Tibial nerve (tissue), 4 donors: ENCODE data around the gene ELMO3. TPM values are rescaled to one million over a fixed set of nuclear protein-coding genes. Genes with fewer than 3 reads are reported as not detected.

Source experiments
- DNase-seq, 2 donors: peaks; one replicate each; pipeline ENCODE4 v3.0.0-alpha.2; 2019; ENCODE audit warnings: low spot score in 2 of 2
- H3K27ac ChIP-seq, 4 donors: fragments of 200-600 bp; sonication (generic) in 3 of 4; one replicate each; pipeline ENCODE4 v1.5.1; 2017 to 2019; ENCODE audit warnings: mild to moderate bottlenecking in 1 of 4
- H3K27me3 ChIP-seq, 2 donors: fragments of 200-600 bp; sonication (generic) in 1 of 2; one replicate each; pipeline versions ENCODE4 v1.5.1 to v1.6.0; 2017 to 2019
- H3K36me3 ChIP-seq, 3 donors: fragments of 200-600 bp; sonication (generic); one replicate each; pipeline ENCODE4 v1.5.1; 2018 to 2019
- H3K4me1 ChIP-seq, 4 donors: fragments of 200-600 bp; sonication (generic) in 3 of 4; one replicate each; pipeline ENCODE4 v1.5.1; 2017 to 2019
- H3K4me3 ChIP-seq, 4 donors: fragments of 200-600 bp; sonication (generic) in 3 of 4; one replicate each; pipeline ENCODE4 v1.5.1; 2017 to 2019; ENCODE audit warnings: mild to moderate bottlenecking in 1 of 4, moderate library complexity in 1 of 4
- H3K9me3 ChIP-seq, 4 donors: fragments of 200-600 bp; sonication (generic) in 3 of 4; one replicate each; pipeline ENCODE4 v1.5.1; 2017 to 2019
- CTCF ChIP-seq, 5 experiments: fragments of 200-600 bp in 3 of 5; fragments of 450-650 bp in 2 of 5; sonication (generic) in 3 of 5; IDR thresholded peaks; one replicate each; pipeline ENCODE4 v1.5.1; 2016 to 2019; ENCODE audit warnings: antibody characterized with exemption in 5 of 5, mild to moderate bottlenecking in 3 of 5, moderate library complexity in 2 of 5
- EP300 ChIP-seq, 2 donors: sonication (generic); formaldehyde crosslinking; IDR thresholded peaks; one replicate each; pipeline ENCODE4 v1.6.1; 2017; ENCODE audit warnings: antibody characterized with exemption in 2 of 2, mild to moderate bottlenecking in 1 of 2
- POLR2A ChIP-seq, 2 donors: fragments of 450-650 bp; IDR thresholded peaks; one replicate each; pipeline ENCODE4 v1.6.1; 2017; ENCODE audit warnings: antibody characterized with exemption in 2 of 2, mild to moderate bottlenecking in 2 of 2, moderate library complexity in 2 of 2
- WGBS, 2 donors: methylation state at CpG; one replicate each; pipeline ENCODE4 v1.1.5; 2018; 5-methylcytosine and 5-hydroxymethylcytosine counted together
- total RNA-seq, 4 donors: library from RNA; depleted of rRNA; stranded (reverse); fragments of >200 nt; gene quantifications; one replicate each; pipeline ENCODE4 v1.1.0, GENCODE V29; 2016

ELMO3 gene
- total RNA-seq, 4 donors from 2014 or later: 2.4 to 14.4 (median 4.4) TPM

GRCh38 chr16:67182288-67182687, 16.6 kb upstream of the ELMO3 start:
- Histone ChIP-seq H3K36me3 (no peaks in the 10 kb centered on the region), H3K9me3 (no peaks in the 10 kb centered on the region), H3K27me3 (peaks cover 0 to 13% of the 10 kb centered on the region in 2 donors), H3K4me3 (no peak overlapping the region), H3K4me1 (peaks cover 0 to 57% (median 25%) of the 10 kb centered on the region in 4 donors), H3K27ac (peak overlapping the region in 2 of 4 donors; percentile 92 to 99)
- TF ChIP-seq EP300 (IDR thresholded peaks at IDR 0.05) (no peak), POLR2A (IDR thresholded peaks at IDR 0.05) (no peak), CTCF (IDR thresholded peaks at IDR 0.05) (no peak)
- WGBS, 2 donors: 79 to 83% methylated on average over 2 of the region's 2 CpGs
- no peak for DNase-seq

GRCh38 chr16:67183284-67183626, 15.7 kb upstream of the ELMO3 start:
- DNase-seq: no peak
- H3K36me3 ChIP-seq: no peaks in the 10 kb centered on the region
- H3K27ac ChIP-seq: peak overlapping the region; percentile 92 to 99 (median 94)
- peaks cover 0 to 6% of the 10 kb centered on the region in 2 donors for H3K27me3 ChIP-seq
- H3K4me3 ChIP-seq: peak overlapping the region in 3 of 4 donors; percentile 62 to 76 (median 74)
- H3K9me3 ChIP-seq: no peaks in the 10 kb centered on the region
- no peak for TF ChIP-seq POLR2A (IDR thresholded peaks at IDR 0.05)
- TF ChIP-seq CTCF (IDR thresholded peaks at IDR 0.05): no peak
- no peak for TF ChIP-seq EP300 (IDR thresholded peaks at IDR 0.05)
- peaks cover 0 to 48% (median 22%) of the 10 kb centered on the region in 4 donors for H3K4me1 ChIP-seq
- WGBS, 2 donors: 6 to 7% methylated on average over 11 of the region's 11 CpGs

- H3K27me3 ChIP-seq: peaks cover 0 to 3% of the 10 kb centered on the region in 2 donors
- WGBS, 2 donors: 0% methylated on average over 51 to 74 of the region's 77 CpGs
- peak; percentile 86 to 93 for DNase-seq
- TF ChIP-seq CTCF (IDR thresholded peaks at IDR 0.05): peak in 1 of 5 experiments; percentile 30
- peak in 1 of 2 donors; percentile 73 for TF ChIP-seq POLR2A (IDR thresholded peaks at IDR 0.05)
- peak; percentile 47 to 89 for TF ChIP-seq EP300 (IDR thresholded peaks at IDR 0.05)
- H3K4me3 ChIP-seq: peak within 1 kb of the TSS; percentile 49 to 76 (median 68)
- peak within 1 kb of the TSS; percentile 92 to 99 (median 94) for H3K27ac ChIP-seq
- no peaks in the 10 kb centered on the region for H3K9me3 ChIP-seq
- peaks cover 0 to 43% (median 18%) of the 10 kb centered on the region in 4 donors for H3K4me1 ChIP-seq
- H3K36me3 ChIP-seq: no peaks in the 10 kb centered on the region
Measured at GRCh38 chr16:67183627-67184452, 15.1 kb upstream of the ELMO3 start, which contains the start of gene MATCAP1. MATCAP1 (minus strand) TSS chr16:67183963; CDS start chr16:67180610, 3,353 bp downstream.

GRCh38 chr16:67184453-67184994, 14.4 kb upstream of the ELMO3 start:
- TF ChIP-seq CTCF (IDR thresholded peaks at IDR 0.05) (no peak), EP300 (IDR thresholded peaks at IDR 0.05) (no peak), POLR2A (IDR thresholded peaks at IDR 0.05) (no peak)
- DNase-seq: no peak
- Histone ChIP-seq H3K27ac (peak overlapping the region; percentile 92 to 99 (median 94)), H3K4me3 (peak overlapping the region; percentile 49 to 76 (median 68)), H3K4me1 (peaks cover 0 to 43% (median 18%) of the 10 kb centered on the region in 4 donors), H3K9me3 (no peaks in the 10 kb centered on the region), H3K27me3 (no peaks in the 10 kb centered on the region), H3K36me3 (no peaks in the 10 kb centered on the region)
- WGBS, 2 donors: 17 to 20% methylated on average over 1 to 36 of the region's 59 CpGs
